SKM-1 treated with dmso at 0.1 percent for 144 hours (cell line): Measurements from ENCODE around the gene LAMP1.
"Not testable (repeated sequence)": the region's sequence is repeated elsewhere in the genome, so short reads cannot be mapped to it uniquely, and the experiment has no call there.

Experiments used
- DNase-seq: peaks from one replicate; lab custom pipeline; 2025; ENCODE audit not compliant: unreplicated experiment; lab: John Stamatoyannopoulos, UW

LAMP1 gene

DNA sequence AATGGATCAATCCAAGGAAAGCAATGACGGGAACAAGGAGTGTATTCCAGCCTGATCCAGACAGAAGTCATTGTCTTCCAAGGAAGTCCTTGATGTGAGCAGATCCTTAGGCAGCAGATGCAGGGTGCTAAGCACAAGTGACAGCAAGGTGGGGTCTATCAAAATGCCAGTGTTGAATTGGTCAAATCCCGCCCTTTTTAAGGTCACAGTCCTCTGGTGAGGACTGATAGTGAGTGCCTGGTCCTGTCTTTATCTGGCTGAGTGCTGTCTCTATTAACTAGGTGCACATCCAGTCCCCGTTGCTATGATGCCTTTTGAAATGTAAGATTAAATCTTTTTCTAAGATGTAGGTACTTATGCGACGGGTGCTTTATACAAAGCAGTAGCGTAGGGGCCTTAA lies 1.3 kb upstream of the LAMP1 start:
- DNase-seq = no peak

DNA sequence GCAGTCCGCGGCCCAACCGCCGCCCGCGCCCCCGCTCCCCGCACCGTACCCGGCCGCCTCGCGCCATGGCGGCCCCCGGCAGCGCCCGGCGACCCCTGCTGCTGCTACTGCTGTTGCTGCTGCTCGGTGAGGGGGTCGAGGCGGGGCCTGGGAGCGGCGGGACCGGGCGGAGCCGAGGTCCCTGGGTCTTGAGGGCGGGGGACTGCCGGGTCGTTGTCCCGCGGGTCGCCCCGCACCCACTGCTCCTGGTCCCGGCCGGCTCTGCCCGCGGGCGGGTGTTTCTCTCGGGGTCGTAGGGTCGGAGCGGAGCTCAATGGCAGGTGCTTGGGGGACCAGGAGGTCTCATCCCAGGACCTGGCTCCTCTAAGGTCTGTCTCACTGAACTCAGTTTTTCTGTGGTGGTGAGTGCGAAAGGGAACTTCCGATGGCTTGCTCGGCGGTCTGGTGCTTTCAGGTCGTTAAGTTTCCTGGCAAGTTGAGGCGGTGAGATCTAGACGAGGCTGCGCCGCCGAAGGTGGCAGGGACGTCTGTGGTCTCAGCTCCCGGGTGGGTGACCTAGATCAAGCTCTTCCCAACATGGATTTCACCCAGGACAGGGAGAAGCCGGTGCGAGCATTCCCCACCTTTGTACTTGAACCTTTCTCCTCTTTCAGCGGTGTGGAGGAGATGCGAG lies 467 bp downstream of the LAMP1 start:
- DNase-seq = no peak

DNA sequence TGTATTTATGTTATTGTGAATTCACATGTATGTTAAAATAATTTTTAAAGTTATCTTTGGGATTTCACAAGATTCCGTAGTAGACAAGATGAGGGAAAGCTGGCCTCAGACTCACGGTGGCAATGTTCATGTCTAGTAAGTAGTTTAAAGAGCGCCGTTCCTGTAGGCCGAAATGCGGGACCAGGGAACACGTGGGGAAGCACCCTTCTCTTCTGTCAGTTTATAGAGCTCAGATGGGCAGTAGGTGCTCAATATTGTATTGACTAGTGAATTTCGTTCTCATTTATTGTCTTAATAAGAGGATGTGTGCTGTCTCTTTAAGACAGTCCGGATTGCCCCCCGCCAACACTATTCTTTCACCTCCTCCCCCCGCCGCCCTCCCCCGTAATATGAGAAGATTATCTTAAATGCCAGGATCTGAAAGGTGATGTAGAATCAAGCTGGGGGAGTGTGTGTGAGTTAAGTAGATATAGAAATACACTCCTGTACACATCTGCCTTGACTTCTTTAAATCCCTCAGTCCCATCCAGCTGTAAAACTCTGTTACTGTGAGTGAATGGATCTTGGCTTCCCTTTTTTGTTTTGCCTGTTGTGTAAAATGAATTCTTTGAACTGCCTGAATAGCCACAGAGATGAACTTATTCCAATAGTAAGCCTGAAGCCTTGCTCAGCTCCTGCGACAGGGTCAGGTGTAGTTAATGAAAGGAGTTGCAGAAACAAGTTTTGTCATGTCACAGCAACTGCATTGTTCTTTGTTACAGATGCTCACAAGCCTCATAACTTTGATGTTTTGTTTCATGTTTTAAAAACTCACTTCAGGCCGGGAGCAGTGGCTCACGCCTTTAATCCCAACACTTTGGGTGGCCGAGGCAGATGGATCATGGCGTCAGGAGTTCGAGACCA lies 1.3 kb downstream of the LAMP1 start:
- peak; percentile 9 for DNase-seq

DNA sequence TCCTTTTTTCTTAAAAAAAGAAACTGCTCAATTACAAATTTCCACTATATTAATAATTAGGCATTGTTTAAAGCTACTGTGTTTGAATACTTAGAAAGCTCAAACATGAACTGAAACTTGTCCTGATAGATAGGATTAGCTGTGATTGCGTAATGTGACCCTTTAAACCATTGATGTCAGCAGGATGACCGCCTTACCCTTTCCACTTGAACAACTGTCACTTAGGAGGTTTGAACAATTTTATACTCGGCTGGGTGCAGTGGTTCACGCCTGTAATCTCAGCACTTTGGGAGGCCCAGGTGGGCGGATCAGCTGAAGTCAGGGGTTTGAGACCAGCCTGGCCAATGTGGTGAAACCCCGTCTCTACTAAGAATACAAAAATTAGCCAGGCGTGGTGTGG lies 2.9 kb downstream of the LAMP1 start:
- peak; percentile 13 for DNase-seq

DNA sequence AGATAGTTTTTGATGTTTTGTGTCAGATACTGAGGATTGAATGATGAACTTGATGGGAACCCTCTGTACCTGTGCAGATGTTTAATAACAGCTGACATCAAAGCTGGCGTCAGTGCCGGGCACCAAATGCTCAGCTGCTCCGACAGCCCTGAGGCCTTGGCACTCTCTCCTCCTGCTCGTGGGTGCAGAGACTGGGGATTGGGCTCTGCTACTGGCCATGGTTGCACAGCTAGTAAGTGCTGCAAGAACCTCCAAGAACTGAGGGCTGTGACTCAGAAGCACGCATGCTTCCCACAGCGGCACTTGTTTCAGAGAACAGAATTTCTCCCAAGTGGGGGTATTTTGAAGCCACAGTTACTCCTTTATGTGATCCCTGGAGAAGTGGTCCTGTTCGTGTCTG lies 5.9 kb downstream of the LAMP1 start:
- DNase-seq = no peak

DNA sequence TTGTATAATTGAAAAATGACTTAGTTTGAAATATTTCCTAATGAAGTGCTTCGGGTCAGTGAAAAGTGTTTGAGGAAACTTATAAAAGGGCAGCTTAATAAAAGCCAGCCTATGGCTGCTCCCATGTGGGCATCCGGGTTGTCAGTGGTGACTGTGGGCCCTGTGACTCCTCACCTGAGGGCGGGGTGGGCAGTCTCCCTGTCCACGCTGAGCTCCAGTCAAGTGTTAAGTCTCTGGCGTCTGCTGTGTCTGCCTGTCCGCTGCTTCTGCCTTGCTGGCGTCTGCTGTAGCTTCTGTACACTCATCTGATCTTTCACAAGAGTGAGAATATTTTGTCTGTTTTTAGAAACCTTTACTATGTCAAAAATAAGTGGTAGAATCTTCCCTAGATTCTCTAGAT lies 7.1 kb downstream of the LAMP1 start:
- DNase-seq = no peak

DNA sequence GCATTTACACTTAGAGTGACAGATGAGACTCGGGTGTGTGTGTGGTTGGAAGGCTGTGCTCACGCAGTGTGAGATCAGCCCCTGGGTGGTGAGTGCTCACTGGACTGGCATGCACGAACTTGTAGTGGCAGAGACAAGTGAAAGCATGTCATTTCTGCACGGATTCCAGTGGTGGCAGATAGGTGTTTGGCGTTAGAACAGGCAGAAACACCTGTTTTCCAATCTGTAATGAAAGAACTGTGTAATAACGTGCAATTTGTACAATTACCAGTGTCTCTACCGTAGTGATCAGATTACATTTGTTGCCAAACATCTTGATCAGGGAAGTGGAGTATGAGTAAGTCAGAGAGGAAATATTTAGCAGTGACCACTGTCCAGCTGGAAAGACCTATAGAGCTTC lies 8.2 kb downstream of the LAMP1 start:
- DNase-seq = no peak

DNA sequence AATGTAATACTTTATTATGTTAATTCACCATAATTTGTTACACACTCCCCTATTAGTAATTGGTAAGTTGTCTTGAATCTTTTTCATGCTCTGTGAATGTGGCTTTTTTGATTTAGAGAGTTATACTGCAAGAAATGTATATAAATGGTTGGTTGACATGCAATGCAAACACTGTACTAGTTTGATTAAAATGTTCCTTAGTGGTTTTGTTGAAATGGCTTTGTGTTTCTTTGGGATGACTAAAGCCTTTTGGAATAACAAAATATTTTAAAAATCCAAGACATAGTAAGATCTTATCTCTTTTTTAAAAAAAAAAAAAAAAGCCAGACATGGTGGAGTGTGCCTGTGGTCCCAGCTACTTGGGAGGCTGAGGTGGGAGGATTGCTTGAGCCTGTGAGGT lies 10.5 kb downstream of the LAMP1 start:
- no peak for DNase-seq

DNA sequence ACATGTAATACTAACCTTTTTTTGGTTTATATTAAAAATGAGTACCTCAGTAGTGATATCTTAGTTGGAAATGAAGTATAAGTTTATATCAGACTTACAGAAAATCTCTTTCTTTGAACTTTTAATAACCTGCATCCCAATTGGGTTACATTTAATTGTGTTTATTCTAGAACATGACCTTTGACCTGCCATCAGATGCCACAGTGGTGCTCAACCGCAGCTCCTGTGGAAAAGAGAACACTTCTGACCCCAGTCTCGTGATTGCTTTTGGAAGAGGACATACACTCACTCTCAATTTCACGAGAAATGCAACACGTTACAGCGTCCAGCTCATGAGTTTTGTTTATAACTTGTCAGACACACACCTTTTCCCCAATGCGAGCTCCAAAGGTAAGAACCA lies 12.4 kb downstream of the LAMP1 start:
- no peak for DNase-seq

DNA sequence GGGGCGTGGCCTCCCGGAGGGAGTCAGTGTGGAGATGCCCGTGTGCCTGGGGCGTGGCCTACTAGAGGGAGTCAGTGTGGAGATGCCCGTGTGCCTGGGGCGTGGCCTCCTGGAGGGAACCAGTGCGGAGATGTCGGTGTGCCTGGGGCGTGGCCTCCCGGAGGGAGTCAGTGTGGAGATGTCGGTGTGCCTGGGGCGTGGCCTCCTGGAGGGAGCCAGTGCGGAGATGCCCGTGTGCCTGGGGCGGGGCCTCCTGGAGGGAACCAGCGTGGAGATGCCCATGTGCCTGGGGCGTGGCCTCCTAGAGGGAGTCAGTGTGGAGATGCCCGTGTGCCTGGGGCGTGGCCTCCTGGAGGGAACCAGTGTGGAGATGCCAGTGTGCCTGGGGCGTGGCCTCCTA lies 17.1 kb downstream of the LAMP1 start:
- not testable (repeated sequence) for DNase-seq

DNA sequence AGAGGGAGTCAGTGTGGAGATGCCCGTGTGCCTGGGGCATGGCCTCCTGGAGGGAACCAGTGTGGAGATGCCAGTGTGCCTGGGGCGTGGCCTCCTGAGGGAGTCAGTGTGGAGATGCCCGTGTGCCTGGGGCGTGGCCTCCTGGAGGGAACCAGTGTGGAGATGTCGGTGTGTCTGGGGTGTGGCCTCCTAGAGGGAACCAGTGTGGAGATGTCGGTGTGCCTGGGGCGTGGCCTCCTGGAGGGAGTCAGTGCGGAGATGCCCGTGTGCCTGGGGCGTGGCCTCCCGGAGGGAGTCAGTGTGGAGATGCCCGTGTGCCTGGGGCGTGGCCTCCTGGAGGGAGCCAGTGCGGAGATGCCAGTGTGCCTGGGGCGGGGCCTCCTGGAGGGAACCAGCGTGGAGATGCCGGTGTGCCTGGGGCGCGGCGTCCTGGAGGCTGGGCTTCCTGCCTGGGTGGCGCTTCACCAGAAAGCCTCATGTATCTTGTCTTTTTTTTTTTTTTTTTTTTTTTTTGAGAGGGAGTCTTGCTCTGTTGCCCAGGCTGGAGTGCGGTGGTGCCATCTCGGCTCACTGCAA lies 17.9 kb downstream of the LAMP1 start:
- DNase-seq = not testable (repeated sequence)

DNA sequence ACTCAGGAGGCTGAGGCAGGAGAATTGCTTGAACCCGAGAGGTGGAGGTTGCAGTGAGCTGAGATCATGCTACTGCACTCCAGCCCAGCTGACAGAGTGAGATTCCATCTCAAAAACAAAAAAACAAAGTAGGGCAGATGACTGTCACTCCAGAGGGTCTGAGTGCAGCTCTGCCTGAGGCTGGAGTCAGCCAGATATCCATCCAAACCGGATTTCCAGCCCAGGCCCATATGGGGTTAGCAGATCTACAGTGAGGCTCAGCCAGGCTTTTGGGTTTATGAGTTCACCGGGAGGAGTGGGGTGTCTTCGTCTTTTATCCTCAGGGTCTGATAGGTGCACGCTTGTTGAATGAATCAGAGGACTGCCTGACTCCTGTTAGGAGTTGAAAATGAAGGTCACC lies 19.0 kb downstream of the LAMP1 start:
- no peak for DNase-seq

DNA sequence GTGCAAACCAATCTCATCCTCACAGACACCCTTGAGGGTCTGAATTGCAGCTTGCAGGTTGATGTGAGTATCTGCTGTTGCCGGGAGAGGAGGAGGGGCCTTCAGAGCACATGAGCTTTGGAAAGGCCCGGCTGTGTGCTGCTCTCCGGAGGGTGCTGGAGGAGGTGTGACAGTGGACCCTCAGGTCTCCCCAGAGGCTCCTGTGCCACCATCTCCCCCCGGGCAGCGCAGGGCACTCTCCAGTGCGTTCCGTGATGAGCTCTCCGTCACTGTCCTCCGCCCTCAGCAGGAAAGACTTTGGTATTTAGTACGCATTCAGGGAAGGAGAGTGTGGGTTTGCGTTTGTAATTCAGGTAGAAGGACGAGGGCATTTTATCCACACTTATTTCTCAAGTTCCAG lies 20.0 kb downstream of the LAMP1 start:
- no peak for DNase-seq

DNA sequence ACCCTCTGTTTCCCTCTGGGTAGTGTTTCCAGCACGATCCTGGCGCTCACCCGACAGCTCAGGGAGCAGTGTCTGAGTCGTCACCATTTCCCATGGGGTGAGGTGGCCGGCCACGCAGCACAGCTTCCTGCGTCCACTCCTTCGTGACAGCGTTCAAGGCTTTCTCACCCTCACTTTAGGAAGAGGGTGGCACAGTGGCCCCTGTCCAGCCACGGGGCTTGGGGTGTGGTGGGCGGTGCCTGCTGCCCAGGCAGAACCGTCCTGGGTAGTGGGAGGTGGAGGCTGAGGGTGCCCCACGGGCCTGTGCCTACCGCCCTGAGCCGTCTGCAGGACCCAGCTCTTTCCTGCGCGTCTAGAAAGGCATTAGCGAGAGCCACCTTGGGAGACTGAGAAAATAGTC lies 21.9 kb downstream of the LAMP1 start:
- DNase-seq = no peak

DNA sequence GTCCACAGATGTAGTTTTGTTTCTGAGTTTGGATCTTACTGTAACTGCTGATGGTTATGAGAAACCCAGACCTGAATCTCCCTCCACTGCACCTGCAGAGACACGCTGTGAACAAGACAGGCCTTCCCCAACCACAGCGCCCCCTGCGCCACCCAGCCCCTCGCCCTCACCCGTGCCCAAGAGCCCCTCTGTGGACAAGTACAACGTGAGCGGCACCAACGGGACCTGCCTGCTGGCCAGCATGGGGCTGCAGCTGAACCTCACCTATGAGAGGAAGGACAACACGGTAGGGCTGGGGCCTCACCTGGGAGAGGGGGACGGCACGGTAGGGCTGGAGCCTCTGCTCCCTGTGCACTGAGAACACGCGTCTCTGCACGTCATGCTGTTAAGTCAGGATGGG lies 22.3 kb downstream of the LAMP1 start:
- DNase-seq = no peak

DNA sequence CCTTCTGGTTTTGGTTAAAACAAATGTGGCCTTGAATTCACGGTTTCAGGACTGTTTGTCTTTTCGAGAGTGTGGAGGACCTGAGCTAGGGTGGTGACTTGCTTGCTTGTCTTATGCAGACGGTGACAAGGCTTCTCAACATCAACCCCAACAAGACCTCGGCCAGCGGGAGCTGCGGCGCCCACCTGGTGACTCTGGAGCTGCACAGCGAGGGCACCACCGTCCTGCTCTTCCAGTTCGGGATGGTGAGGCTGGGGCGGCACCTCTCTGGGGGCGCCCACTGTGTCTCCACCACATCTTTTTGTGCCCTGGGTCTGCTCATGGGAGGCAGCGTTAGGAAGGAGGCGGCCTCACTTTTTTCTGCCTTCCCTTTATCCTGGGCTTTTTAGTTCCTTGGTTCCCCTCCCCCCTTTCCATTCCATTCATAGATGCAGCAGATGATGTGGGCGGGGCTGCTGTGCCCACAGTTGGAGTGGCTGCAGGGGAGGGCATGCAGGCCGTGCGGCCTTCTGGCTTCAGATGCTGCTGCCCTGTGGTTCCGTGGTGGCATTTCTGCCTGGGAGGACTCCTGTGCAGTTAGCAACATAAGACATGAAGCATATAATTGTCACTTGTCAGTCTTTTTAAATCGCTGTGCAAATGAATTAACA lies 23.3 kb downstream of the LAMP1 start:
- DNase-seq = no peak

DNA sequence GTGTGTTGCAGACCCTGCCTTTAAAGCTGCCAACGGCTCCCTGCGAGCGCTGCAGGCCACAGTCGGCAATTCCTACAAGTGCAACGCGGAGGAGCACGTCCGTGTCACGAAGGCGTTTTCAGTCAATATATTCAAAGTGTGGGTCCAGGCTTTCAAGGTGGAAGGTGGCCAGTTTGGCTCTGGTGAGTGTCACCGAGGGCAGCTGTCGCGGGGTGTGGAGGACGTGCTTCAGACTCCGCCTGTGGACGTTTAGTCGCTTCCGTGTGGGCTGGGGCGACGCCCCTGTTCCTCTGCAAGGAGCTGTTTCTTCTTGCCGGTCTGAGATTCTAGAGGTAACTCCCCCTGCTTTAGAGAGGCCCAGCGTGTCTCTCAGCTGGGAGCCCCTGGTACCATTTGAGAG lies 24.5 kb downstream of the LAMP1 start:
- DNase-seq = no peak

DNA sequence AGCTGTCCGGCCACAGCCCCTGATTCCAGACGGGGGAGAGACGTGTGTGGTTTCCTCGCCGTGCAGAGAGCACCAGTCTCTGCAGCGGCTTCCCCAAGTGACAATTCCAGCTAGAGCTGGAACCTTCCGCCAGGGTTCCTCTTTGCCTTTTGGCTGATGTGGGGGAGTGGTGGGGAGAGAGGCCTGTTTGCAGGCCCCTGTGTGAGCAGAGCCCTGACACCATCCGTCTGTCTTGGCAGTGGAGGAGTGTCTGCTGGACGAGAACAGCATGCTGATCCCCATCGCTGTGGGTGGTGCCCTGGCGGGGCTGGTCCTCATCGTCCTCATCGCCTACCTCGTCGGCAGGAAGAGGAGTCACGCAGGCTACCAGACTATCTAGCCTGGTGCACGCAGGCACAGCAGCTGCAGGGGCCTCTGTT lies 25.0 kb downstream of the LAMP1 start:
- DNase-seq = no peak

DNA sequence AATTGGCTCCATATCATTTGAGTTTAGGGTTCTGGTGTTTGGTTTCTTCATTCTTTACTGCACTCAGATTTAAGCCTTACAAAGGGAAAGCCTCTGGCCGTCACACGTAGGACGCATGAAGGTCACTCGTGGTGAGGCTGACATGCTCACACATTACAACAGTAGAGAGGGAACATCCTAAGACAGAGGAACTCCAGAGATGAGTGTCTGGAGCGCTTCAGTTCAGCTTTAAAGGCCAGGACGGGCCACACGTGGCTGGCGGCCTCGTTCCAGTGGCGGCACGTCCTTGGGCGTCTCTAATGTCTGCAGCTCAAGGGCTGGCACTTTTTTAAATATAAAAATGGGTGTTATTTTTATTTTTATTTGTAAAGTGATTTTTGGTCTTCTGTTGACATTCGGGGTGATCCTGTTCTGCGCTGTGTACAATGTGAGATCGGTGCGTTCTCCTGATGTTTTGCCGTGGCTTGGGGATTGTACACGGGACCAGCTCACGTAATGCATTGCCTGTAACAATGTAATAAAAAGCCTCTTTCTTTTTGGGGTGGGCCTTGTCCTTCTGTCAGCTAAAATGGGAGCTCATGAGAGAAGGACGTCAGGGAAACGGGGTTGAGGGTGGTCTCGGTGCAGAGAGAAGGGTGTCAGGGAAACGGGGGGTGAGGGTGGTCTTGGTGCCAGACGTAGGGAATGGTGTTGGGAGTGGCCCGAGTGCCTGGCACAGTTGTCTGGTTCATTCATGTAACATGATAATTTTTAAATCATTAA lies 26.0 kb downstream of the LAMP1 start:
- no peak for DNase-seq

DNA sequence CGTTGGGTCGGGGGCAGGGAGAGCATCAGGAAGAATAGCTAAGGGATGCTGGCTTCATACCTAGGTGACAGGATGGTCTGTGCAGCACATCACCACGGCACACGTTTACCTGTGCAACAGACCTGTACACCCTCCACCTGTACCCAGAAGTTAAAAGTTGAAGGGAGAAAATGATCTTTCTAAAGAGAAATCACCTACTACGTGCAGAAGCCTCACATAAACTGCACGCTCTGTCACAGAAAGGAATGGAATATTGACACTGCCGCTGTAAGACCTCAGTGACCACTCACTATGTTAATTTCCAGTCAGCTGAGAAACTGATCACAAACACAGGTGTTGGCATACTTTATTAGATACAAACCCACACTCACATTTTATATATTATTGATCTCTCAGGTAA lies 26.8 kb downstream of the LAMP1 start:
- DNase-seq = no peak

DNA sequence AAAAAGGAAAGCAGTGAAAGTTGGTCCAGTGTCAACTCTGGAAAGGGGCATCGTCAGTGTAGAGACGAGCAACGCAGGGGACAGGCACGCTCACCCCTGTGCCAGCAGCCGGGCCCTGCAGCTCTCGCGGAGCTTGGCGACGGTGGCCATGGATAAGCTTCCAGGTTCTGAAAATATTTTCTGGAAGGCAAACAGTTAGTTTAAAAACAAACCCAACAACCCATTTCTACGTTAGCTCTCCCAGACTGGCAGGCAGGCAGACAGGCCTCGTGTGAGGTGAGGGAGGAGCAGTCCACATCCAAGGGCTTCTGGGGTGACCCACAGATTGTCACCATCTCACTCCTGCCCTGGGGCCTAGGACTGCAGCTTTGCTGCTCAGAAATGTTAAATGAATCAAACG lies 27.4 kb downstream of the LAMP1 start:
- DNase-seq = no peak
